PC-3 (cell line): ENCODE measurements around the gene EMILIN3. TPM values are rescaled to one million over a fixed set of nuclear protein-coding genes. Genes with fewer than 3 reads are reported as not detected.

Experiments used
- ATAC-seq: fragments of 200-7000 bp; cut with Tn5 transposase; 2 replicates; pipeline ENCODE4 v1.9.1; 2020; ENCODE audit warnings: mild to moderate bottlenecking, moderate library complexity
- BruUV-seq: library from RNA; stranded (reverse); fragments of 400-500 nt; replicated peaks from 2 replicates; lab custom pipeline; 2021; lab: Mats Ljungman, UMichigan
- CTCF ChIA-PET: fragments of 300-600 bp; sonication (Branson Sonifier 250); formaldehyde crosslinking; loops from one replicate; lab custom pipeline; 2022; ENCODE audit warnings: antibody characterized with exemption; lab: Charles Lee
- POLR2A ChIA-PET: fragments of 300-600 bp; sonication (Branson Sonifier 250); formaldehyde crosslinking; loops from one replicate; lab custom pipeline; 2022; ENCODE audit warnings: antibody characterized with exemption; ENCODE audit not compliant: unreplicated experiment; lab: Charles Lee
- DNase-seq: peaks from one replicate; pipeline ENCODE4 v3.0.0-alpha.2; 2015
- H2AFZ ChIP-seq: fragments of 300-600 bp; sonication (generic); 2 replicates; pipeline ENCODE4 v1.6.0; 2016; ENCODE audit warnings: antibody characterized with exemption, low read length
- H3F3A ChIP-seq: fragments of 300-600 bp; sonication (generic); one replicate; pipeline ENCODE4 v1.6.0; 2017; ENCODE audit warnings: antibody characterized with exemption, low read length, control low read depth, mild to moderate bottlenecking; ENCODE audit not compliant: unreplicated experiment
- H3K27ac ChIP-seq: fragments of 300-600 bp; sonication (generic); 2 replicates; pipeline ENCODE4 v1.5.1; 2016; ENCODE audit warnings: mild to moderate bottlenecking, low read length
- H3K27me3 ChIP-seq: fragments of 300-600 bp; sonication (generic); 2 replicates; pipeline ENCODE4 v1.6.1; 2016; ENCODE audit warnings: low read length, mixed read lengths
- H3K36me3 ChIP-seq: fragments of 300-600 bp; sonication (generic); 2 replicates; pipeline ENCODE4 v1.6.1; 2016; ENCODE audit warnings: low read depth, mixed run types, low read length, mixed read lengths
- H3K4me1 ChIP-seq: fragments of 300-600 bp; sonication (generic); 2 replicates; pipeline ENCODE4 v1.5.1; 2016; ENCODE audit warnings: low read length; ENCODE audit not compliant: insufficient read depth
- H3K4me2 ChIP-seq: fragments of 300-600 bp; sonication (generic); 2 replicates; pipeline ENCODE4 v1.6.0; 2016; ENCODE audit warnings: low read length
- H3K4me3 ChIP-seq: fragments of 300-600 bp; sonication (generic); 2 replicates; pipeline ENCODE4 v1.5.1; 2016; ENCODE audit warnings: mild to moderate bottlenecking, low read length, mixed read lengths
- H3K79me2 ChIP-seq: fragments of 300-600 bp; sonication (generic); 2 replicates; pipeline ENCODE4 v1.6.1; 2017; ENCODE audit warnings: low read length, mixed read lengths
- H3K9ac ChIP-seq: fragments of 300-600 bp; sonication (generic); 2 replicates; pipeline ENCODE4 v1.6.0; 2016; ENCODE audit warnings: mild to moderate bottlenecking, low read length
- H3K9me2 ChIP-seq: fragments of 300-600 bp; sonication (generic); replicated peaks from 2 replicates; pipeline ENCODE4 v1.6.1; 2016; ENCODE audit warnings: mixed run types, low read length, mixed read lengths
- H3K9me3 ChIP-seq: fragments of 300-600 bp; sonication (generic); 2 replicates; pipeline ENCODE4 v1.6.1; 2016; ENCODE audit warnings: low read length, mixed read lengths
- H4K20me1 ChIP-seq: fragments of 300-600 bp; sonication (generic); 2 replicates; pipeline ENCODE4 v1.6.1; 2016; ENCODE audit warnings: low read length, mixed read lengths
- CTCF ChIP-seq: fragments of 300-600 bp; sonication (generic); conservative IDR thresholded peaks from 2 replicates; pipeline ENCODE4 v1.5.1; 2017; ENCODE audit warnings: antibody characterized with exemption, low read depth, mild to moderate bottlenecking, low read length
- EZH2 ChIP-seq: fragments of 300-600 bp; sonication (generic); IDR thresholded peaks from one replicate; pipeline ENCODE4 v1.6.1; 2017; ENCODE audit warnings: antibody characterized with exemption, mild to moderate bottlenecking, low read length; ENCODE audit not compliant: unreplicated experiment
- EZH2phosphoT487 ChIP-seq: fragments of 300-600 bp; sonication (generic); IDR thresholded peaks from 2 replicates; pipeline ENCODE4 v1.6.1; 2018; ENCODE audit warnings: mild to moderate bottlenecking, antibody characterized with exemption, low read length, borderline replicate concordance
- intact Hi-C: fragments of 100-400 bp; cut with micrococcal nuclease; formaldehyde crosslinking; loops from 2 replicates; pipeline ENCODE4 v1.9.0; 2023
- total RNA-seq: library from RNA; depleted of rRNA; stranded (reverse); fragments of >200 nt; gene quantifications from 2 replicates; pipeline ENCODE4 v1.2.3, GENCODE V29; 2014

EMILIN3 gene
- total RNA-seq, 1 experiment from 2014 or later, result not detected

GRCh38 chr20:41361757-41362747 lies 4.6 kb downstream of the EMILIN3 start:
- no peaks in the 10 kb centered on the region for H3K9me3 ChIP-seq

GRCh38 chr20:41360831-41361756 lies 5.5 kb downstream of the EMILIN3 start:
- no peaks in the 10 kb centered on the region for H3K79me2 ChIP-seq
- H3K4me3 ChIP-seq, result no peak overlapping the region
- ATAC-seq (no peak; the same call in 1 of the 2 replicates), DNase-seq (no peak)
- BruUV-seq, result no TSS peak
- ChIA-PET POLR2A (no interaction called here), CTCF (interaction anchor here (1.0 kb wide), 1 partner anchor 21 kb away, joined by 4 read pairs; the partner anchor contains the start of gene LPIN3)
- H3K36me3 ChIP-seq, result peaks cover 8% of the 10 kb centered on the region; the same call in 1 of the 2 replicates
- H2AFZ ChIP-seq, result no peak overlapping the region
- H3K9ac ChIP-seq, result no peak overlapping the region
- H3K9me2 ChIP-seq, result no peaks in the 10 kb centered on the region
- no peaks in the 10 kb centered on the region for H3F3A ChIP-seq
- no peaks in the 10 kb centered on the region for H4K20me1 ChIP-seq
- no peaks in the 10 kb centered on the region for H3K4me1 ChIP-seq
- no peaks in the 10 kb centered on the region for H3K9me3 ChIP-seq
- no peak for TF ChIP-seq EZH2
- no peak for TF ChIP-seq CTCF
- TF ChIP-seq EZH2phosphoT487, result no peak
- intact Hi-C loops, result no loop called here
- no peak overlapping the region for H3K4me2 ChIP-seq
- peaks cover 22% of the 10 kb centered on the region for H3K27me3 ChIP-seq
- H3K27ac ChIP-seq, result no peak overlapping the region

More at GRCh38 chr20:41361757-41362747, 4.6 kb downstream of the EMILIN3 start:
- Histone ChIP-seq H3K27ac (no peak overlapping the region), H3K79me2 (no peaks in the 10 kb centered on the region), H2AFZ (no peak overlapping the region), H3K27me3 (peaks cover 27% of the 10 kb centered on the region), H3K4me2 (no peak overlapping the region), H3K36me3 (peaks cover 7% of the 10 kb centered on the region; the same call in 1 of the 2 replicates), H3K4me1 (no peaks in the 10 kb centered on the region), H4K20me1 (no peaks in the 10 kb centered on the region), H3K9ac (no peak overlapping the region), H3K4me3 (no peak overlapping the region), H3F3A (no peaks in the 10 kb centered on the region), H3K9me2 (no peaks in the 10 kb centered on the region)
- DNase-seq (no peak), ATAC-seq (no peak)
- intact Hi-C loops, result no loop called here
- CTCF ChIA-PET, result interaction anchor here (1.0 kb wide), 1 partner anchor 22 kb away, joined by 4 read pairs; the partner anchor contains the start of gene LPIN3
- POLR2A ChIA-PET, result no interaction called here
- no TSS peak for BruUV-seq
- TF ChIP-seq EZH2, result no peak
- no peak for TF ChIP-seq EZH2phosphoT487
- TF ChIP-seq CTCF, result no peak
